GM19035 (cell line): Measurements from ENCODE around the gene FARS2.

ENCODE experiments used
- ATAC-seq: cut with Tn5 transposase; IDR thresholded peaks from one replicate; pipeline ENCODE4 v1.9.1; 2021; ENCODE audit not compliant: unreplicated experiment

FARS2 gene

DNA sequence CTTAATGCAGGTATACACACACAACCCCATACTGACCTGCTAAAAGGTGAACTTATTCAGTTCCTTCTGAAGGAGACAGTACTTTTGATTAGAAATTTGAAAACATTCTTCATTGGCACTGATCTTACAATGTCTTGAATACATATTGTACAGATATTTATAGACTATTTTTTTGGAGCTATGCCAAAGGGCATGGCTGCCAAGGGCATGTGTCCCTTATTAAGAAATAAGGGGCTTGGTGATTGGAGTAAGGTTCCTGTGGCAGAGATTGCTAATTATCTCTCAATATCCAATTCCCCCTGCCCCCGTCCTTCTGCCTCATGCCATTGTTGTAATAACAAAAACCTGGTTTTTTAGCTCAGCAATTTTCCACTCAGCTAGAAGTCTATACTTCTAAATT, 355.9 kb downstream of the FARS2 start:
- ATAC-seq, result no peak

DNA sequence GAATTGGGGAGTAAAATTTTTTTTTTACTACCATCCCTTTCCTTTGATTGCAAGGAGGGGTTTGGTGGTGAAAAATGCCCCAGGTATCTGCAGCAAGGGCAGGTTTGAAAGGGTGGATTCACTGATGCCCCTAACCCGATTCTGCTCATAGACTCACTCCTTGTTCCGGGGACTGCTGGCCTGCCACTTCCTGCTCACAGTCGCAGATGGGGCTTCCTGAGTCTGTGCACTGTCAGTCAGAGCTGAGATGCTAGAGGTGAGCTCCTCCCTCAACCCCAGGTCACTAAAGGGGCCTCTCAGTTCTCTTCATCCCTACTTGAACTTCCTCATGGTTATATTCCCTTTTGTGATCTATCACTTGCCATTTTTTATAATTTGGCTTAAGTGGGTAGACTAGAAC, 357.9 kb downstream of the FARS2 start:
- no peak for ATAC-seq

DNA sequence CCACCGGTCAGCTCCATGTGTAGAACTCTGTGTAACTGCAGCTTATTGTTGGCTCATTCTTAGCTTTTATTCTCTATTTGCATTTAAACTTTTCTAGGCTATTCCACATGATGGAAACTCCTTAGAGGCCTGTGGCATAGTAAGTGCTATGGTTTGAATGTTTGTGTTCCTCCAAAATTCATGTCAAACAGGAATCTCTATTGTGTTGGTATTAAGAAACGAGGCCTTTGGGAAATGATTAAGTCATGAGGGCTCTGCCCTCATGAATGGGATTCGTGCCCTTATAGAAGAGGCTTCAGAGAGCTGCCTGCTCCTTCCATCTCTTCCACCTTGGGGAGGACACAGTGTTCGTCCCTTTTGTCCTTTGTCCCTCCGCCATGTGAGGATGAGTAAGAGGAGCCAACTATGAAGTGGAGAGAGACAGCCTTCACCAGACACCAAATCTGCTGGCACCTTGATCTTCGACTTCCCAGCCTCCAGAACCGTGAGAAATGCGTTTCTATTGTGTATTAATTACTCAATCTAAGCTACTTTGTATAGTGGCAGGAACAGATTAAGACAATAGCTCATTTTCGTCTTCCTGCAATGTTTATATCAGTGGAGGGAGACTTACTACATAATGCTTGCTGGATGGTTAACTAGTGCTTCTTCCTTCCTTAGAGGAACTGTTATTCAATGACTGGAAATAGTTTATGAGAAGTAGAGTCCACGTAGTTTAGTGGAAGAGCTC, 361.1 kb downstream of the FARS2 start:
- ATAC-seq, result no peak

DNA sequence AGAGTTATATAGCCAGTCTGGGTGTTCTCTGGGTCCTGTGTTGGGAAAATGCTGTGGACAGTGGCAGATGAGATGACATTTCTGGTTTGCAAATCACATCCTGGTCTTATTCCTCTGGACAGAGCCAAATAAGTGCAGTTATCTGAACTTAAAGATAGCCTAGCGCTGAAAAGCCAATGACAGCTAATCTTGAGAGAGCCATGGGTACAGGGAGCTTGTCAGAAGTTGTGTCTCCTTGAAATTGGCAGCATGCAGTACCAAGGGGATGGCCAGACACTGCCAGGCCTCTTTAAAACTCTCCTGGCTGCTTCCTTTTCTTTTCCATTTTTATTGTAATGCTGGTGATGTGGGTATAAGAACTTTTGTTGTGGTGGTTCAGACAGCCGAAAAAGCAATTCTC, 362.5 kb downstream of the FARS2 start:
- ATAC-seq, result no peak

DNA sequence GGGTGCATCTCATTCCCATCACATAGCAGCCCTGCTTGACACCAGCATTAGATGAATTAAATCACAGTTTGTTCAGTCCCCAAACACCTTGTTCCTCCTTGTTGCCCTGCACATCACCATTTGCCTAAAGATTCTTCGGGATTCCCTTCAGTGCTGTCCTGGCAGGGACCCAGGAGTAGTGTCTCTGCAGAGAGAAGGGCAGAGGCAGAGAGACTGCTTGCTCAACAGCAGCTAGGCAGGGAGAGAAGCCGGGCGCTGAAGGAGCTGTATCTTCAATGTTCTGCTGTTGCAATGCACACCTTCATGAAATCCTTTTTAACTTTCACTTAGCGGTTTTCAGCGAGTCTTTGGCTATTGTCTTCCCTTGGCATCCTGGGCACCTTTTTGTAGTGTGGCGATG, 362.9 kb downstream of the FARS2 start:
- no peak for ATAC-seq

DNA sequence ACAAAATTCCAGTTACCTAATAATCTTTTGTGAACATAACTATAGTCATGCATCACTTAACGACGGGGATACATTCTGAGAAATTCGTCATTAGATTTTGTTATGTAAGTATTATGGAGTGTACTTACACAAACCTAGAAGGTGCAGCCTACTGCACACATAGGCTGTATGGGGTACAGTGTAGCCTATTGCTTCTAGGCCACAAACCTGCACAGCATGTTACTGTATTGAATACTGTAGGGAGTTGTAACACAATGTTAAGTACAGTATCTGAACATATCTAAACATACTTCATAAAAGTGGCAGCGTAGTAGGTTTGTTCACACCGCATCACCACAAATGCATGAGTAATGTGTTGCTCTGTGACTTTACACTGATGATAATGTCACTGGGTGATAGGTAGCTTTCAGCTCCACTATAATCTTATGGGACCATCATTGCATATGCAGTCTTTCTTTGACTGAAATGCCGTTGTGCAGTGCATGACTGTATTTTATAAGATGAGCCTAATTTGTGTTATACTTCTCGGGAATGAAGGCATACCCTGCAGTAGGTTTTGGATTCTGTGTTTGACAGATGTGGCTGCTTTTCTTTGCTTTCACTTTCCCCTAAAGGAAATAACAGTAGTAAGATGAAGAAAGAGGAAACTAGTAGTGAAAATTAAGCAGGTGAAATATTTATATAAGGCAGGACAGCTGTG, 365.6 kb downstream of the FARS2 start:
- peak; percentile 80 for ATAC-seq

DNA sequence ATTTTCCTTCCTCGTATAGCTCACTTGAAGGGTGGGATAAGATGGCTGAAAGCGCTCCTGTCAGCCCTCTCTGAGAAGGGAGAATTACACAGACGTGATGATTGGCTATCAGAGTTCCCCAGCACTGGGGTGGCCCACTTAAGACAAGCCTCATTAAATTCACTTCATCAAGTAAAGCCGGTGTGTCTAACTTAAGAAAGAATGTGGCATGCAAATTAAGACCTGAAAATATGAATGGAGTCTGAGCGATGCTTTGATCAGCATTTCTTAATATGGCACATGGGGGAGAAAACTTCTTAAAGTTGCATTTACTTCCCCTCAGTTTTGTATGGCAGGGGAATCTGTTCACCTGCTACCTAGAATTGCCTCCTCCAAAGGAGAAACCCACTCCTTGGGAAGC, 369.3 kb downstream of the FARS2 start:
- no peak for ATAC-seq

DNA sequence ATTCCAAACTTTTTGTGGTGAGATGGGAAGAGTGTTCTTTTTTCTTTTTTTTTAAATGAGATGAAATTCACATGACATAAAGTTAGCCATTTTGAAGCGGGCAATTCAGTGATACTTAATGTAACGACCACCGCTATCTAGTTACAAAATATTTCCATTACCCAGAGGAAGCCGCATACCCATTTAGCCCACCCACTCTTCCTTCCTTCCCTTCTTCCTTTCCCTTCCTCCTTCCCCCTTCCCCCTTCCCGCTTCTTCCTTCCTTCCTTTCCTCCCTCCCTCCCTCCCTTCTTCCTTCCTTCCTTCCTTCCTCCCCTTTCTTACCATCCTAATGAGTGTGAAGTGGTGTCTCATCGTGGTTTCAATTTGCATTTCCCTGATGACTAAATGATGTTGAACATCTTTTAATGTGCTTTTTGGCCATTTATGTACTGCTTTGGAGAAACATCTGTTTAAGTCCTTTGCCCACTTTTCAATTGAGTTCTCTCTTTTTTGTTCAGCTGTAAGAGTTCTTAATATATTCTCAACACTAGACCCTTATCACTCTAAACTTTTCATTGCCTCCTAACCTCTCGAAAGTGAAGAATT, 371.1 kb downstream of the FARS2 start:
- no peak for ATAC-seq

DNA sequence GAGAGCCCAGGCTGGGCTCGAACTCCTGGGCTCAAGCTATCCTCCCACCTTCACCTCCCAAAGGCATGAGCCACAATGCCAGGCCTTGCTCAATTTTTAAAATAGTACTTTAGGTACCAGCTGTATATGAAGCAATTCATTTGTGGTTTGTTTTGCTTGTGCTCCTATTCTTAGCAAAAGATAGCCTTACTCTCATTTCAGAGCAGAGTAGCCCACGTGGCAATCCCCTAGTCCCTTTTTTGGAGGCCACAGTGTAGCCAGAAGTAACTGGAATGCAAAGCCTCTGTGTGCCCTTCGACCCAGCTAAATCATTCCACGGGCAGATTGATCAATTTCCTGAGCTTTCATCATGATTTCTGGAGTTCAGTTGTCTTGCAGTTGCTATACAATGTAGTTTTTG, 373.2 kb downstream of the FARS2 start:
- no peak for ATAC-seq

DNA sequence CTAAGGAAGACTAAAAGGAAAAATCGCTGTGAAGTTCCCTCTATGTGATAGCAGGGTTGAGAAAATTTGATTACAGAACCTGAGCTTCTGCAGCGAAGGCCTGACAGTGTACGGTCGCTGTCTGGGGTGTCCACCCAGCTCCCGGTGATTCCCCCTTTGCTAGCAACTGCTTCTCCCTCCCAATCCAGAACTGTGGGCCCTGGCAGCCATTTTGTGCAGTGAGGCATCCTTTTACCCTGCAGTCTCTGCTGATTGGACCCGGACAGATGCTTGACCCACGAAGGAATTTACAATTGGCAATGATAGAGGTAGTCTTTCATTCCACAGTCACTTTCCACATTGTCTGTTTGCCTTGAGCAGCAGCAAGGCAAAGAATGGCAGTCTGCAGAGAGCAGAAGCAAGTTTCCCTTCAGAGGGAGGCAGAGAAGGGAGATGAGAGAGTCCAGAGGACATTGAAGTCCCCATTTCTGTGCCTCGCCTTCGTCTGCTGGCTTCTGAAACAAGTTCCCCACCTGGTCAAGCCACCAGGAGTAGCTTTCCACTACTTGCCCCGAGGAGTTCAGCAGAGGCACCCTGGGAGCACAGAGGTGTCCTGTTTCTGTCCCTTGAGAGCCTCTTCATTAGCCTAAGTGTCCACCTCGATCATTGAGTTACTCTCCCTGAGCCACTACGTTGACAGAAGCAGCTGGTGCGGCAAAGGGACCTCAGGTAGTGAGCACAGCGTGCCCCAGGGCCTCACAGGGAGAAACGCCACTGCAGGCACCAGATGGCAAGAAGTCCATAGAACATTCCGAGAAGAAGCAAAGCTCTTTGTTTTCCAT, 375.1 kb downstream of the FARS2 start:
- no peak for ATAC-seq

DNA sequence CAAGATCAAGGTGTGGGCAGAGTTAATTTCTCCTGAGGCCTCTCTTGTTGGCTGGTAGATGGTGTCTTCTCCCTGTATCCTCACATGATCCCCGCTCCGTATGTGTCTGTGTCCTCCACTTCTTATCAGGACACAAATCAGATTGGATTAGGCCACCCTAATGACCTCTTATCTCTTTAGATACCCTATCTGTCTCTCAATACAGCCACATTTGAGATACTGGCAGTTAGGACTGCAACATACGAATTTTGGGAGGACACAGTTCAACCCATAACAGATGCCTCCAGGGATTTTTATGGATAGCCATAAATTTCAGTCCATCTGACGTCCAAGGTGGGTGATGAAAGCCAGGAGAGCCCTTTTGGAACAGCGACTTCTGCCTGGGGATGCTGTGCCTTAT, 376.4 kb downstream of the FARS2 start:
- no peak for ATAC-seq

DNA sequence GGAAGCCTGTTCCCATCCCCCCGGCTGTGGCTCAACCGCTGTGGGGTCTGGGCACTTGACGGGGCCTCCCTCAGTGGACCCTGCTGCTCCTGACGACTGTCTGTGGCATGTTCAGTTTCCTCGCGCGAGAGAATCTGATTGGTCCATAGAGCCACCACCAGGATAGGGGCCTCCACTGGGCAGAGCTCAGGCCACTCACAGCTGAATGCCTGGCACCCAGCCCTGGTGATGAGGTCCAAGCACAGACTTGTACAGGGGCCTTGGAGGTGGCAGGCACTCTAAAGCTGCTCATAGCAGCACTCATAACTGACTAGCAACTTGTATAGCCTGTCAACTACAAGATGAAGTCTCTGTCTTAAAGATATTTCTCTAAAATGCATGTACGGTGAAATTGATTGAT, 377.4 kb downstream of the FARS2 start:
- no peak for ATAC-seq

DNA sequence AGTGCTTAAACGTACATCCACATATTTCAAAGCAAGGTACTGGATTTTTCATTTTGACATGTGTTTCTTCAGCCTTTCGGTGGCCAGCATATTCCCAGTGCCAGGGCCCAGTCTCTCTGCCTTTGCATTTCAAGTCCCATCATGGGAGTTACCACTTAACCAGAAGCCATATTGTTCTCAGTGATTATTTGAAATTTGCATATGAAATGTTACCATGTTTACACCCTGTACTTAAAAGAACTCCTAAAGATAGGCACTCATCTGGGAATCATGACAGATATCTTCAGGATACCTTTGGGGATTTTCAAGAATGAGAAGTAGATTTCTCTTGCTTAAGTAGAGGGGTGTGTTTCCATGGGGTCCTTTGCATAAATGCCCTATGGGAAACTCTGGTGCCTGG, 377.9 kb downstream of the FARS2 start:
- no peak for ATAC-seq

DNA sequence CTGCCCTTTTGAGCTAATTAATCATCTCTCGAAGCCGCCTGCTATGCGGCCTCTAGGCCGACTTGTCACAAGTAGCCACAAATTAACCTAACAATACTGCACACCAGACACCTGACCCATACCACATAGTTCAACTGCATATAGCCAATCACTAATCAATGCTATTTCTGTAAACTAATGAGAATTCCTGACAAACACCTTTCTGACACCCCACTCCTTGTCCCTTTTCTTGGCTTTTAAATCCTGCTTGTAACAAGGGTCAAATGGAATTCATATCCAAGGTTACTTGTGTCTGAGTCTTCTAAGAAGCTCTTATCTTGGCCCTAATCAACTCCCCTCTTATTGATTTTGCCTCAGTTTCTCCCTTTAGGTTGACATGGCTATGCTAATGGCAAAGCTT, 379.3 kb downstream of the FARS2 start:
- ATAC-seq, result no peak

DNA sequence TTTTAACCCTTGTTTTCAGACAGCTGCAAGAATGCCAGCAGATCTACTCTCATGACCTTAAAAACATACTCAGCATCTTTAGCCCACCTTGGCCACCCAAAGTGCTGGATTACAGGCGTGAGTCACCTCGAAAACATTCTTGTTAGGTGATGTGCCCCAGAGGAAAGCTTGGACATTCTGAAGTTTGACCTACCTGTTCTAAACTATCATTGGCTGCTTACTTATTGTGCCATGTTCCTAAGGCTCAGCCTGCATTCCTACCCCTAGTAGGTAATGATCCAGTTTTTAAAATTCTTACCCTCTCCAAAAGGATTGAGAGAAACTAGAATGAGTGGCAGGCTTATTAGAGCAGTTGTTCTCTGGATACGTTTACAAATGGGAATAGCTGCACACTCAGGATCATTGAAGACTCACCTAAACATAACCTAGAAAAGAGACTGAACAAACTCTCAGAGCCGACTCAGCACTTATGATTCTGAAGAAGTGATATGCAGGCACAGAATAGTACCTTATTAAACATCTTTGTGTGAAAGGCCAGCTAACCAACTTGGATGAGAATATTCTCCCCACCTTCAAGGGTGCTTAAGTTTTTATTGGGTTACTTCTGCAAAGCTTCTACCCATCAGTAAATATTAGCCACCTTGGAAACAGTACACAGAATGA, 383.3 kb downstream of the FARS2 start:
- ATAC-seq, result no peak

DNA sequence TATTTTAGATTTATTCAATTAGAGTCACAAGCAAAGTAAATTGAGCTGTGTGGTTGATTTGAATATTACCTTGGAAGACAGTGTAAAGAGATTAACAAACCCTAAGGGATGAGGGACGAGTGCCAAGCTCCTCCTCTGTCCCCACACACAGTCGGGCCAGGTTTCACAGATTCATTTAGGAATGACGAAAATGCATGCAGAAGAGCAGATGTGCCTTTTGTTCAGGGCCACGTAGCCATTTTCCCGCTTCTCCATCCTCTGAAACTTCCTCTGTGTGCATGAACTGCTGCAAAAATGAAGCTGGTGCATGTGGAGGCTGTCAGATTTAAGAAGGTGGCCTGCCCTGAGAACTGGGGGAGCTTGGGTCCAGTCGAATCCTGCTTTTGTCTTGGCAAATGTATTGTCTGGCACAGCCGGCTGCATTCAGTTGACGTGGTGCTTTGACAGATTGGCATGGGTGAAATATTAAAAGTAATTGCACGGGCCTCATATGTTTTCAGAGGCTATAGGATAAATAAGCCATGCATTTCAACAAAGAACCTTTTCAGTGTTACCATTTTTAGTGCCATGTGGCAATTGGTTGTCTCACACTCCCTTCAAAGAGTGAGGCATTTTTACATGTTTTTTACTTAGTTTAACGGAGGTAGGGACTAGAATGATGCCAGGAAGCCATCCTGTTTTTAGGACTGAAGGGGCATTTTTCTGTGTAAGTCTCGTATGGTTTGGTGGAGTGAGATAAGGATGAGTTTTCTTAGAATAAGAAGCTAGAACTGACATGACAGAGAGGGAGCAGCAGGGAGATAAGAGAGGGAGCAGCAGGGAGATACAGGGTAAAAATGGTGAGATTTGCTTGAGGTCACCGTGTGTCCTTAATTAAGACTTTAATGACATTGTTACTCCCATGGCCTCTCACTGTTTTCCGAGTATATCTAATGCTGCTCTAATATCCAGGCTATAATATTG, 384.3 kb downstream of the FARS2 start:
- ATAC-seq, result no peak

DNA sequence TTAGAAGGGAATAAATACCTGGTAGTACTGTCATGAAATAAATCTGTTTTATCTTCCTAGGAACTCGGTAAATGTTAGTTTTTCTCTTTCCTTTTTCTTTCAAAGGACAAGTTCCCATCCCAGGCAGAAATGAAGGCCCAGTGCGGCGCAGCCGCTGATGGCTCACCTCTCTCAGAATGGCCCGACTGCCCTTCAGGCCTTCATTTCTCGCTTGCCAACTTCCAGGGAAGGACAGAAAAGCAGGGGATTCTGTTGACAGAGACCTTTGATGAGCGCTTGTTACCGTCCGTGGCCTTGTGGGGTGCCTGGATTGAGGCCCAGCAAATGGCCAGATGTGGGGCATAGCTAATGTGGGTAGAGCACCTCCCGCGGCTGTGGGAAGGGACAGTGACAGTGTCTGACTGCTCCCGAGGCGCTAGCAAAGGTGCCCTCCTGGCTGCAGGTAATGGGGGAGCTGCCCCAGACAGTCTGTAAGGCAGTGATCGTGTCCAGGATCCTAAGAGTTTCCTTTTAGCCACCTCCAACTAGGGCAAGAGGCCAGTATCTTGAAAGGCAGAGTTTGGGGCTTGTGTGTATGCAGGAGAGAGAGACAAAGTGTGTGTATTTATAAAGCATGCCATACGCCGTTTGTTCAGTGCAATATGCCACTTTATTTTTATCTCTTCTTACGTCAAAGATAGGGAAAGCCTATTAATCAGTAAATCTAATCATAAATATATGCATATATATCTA, 391.3 kb downstream of the FARS2 start:
- no peak for ATAC-seq

DNA sequence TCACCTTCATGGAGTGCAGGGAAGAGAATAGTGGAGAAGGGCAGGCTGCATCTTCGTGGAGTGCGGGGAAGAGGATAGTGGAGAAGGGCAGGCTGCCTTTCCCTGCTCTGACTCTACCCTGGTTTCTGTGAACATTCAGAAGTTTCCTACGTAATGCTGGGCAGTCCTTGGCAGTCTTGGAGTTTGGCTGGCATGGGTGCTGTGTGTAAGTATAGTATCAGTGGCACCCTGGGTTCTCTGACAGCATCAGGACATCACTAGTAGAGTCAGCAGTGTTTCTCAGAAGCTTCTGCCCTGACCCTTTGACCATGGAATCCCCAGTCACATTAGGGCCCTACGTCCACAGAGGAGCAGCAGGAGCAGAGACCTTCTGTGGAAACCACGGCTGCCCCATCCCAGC, 392.5 kb downstream of the FARS2 start:
- no peak for ATAC-seq

DNA sequence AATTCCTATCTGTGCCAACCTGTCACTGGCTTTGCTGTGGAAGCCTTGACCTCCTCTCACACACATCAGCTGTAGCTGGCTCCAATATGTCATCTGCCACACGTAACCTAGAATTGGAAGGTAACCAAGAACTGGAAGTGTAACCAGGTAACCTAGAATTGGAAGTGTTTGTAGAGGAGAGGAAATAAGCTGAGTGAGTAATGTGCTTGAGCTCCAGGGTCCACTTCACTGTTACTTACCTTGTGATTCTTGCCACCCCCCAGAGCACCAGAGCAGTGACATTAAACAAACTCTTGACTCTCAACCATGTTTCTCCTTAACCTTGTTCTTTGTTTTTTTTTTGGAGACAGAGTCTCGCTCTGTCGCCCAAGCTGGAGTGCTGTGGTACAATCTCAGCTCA, 394.9 kb downstream of the FARS2 start:
- no peak for ATAC-seq
